ENCODE results near the gene PTPN18.
"Not testable (repeated sequence)": the region's sequence is repeated elsewhere in the genome, so short reads cannot be mapped to it uniquely, and the experiment has no call there.

The PTPN18 gene, protein sequence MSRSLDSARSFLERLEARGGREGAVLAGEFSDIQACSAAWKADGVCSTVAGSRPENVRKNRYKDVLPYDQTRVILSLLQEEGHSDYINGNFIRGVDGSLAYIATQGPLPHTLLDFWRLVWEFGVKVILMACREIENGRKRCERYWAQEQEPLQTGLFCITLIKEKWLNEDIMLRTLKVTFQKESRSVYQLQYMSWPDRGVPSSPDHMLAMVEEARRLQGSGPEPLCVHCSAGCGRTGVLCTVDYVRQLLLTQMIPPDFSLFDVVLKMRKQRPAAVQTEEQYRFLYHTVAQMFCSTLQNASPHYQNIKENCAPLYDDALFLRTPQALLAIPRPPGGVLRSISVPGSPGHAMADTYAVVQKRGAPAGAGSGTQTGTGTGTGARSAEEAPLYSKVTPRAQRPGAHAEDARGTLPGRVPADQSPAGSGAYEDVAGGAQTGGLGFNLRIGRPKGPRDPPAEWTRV

DNA sequence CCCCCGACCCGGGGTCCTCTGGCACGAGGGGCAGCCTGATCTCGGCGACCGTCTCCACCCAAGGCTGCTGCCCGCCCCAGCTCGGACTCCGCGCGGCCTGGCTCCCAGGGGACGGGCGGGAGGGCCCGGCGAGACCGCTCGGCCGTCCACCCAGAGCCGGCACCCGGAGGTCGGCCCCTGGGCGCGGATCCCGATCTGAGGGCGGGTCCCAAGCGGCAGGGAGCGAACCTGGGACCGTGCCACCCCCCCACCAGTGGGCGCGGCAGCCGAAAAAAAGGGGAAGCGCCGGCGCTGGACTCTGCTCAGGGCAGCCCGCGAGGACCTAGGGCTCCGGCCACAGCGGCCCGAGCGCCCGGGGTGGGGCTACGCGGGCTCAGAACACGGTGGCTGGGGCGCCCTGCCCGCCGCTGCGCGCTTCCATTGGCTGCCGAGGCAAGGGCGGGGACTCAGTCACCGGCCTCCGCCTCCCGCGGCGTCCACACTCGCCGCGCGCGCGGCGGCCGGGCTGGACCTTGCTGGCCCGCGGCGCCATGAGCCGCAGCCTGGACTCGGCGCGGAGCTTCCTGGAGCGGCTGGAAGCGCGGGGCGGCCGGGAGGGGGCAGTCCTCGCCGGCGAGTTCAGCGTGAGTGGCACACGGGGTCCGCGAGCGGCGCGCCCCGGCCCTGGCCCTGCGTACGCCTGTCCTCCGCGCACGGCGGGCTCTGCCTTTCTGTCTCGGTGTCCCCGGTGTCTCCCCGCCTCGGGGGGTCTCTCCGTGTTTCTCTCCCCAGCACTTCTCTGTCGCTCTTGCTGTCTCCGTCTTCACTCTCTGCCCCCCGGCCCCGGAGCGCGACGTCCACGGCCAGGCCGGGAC is at the start of gene PTPN18:
Gene PTPN18, plus strand, starts transcription at position 479 of the 854 bp plus-strand sequence. Its CDS starts 52 bp downstream, at position 531.
- H3K4me3 ChIP-seq (ENCODE audit: low read length) = peak within 1 kb of the TSS; percentile 69
- TF ChIP-seq ZNF274 (IDR thresholded peaks at IDR 0.05; ENCODE audit: low read depth, low read length) = no peak

GRCh38 chr2:130307850-130308249 is 48.0 kb upstream of the PTPN18 start:
- H3K4me3 ChIP-seq (ENCODE audit: low read length) = no peak overlapping the region
- no peak for TF ChIP-seq ZNF274 (IDR thresholded peaks at IDR 0.05; ENCODE audit: low read depth, low read length)

- no peak overlapping the region for H3K4me3 ChIP-seq (ENCODE audit: low read length)
- TF ChIP-seq ZNF274 (IDR thresholded peaks at IDR 0.05; ENCODE audit: low read depth, low read length) = no peak
These were observed 45.0 kb upstream of the PTPN18 start for GRCh38 chr2:130310881-130311280.

- TF ChIP-seq ZNF274 (IDR thresholded peaks at IDR 0.05; ENCODE audit: low read depth, low read length) = no peak
- no peak overlapping the region for H3K4me3 ChIP-seq (ENCODE audit: low read length)
These were observed 42.0 kb upstream of the PTPN18 start for GRCh38 chr2:130313812-130314334.

DNA sequence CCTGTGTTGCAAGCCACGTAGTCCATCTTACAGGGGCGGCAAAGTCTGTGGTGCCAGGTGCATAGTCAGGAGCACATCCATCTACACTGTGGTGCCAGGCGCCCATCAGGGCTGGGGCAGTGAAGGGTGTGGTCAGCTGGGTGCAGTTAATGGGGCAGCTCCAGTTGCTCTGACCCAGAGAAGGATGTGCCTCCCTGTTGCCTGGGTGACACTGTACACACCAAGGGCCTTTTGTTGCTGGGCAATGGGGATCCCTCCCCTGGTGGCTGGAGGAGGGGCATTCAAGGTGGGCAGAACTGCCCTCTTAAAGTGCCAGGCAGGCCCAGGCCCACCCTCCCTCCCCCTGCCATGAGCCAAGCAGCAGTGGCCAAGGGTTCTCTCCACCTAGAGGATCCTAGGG is 41.5 kb upstream of the PTPN18 start:
- no peak overlapping the region for H3K4me3 ChIP-seq (ENCODE audit: low read length)
- no peak for TF ChIP-seq ZNF274 (IDR thresholded peaks at IDR 0.05; ENCODE audit: low read depth, low read length)

- no peak overlapping the region for H3K4me3 ChIP-seq (ENCODE audit: low read length)
- no peak for TF ChIP-seq ZNF274 (IDR thresholded peaks at IDR 0.05; ENCODE audit: low read depth, low read length)
These were observed 39.3 kb upstream of the PTPN18 start for GRCh38 chr2:130316596-130316995.

DNA sequence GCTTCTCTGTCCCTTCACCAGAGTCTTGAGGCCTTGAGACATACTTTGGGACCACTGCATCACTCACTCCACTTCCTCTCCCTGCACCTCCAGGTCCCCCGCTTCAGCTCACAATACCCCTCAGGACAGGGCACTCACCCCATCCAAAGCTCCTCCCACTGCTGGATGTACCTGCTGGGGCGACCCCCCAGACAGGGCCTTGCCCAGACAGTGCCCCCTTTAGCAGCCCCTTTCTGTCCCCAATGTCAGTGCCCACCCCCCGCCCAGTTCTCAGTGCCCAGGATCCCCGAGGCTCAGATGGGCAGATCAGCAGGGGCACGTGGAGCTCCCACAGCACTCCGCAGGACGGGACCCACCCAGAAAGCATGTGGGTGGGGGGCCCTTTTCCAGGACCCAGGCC is 37.0 kb upstream of the PTPN18 start:
- no peak for TF ChIP-seq ZNF274 (IDR thresholded peaks at IDR 0.05; ENCODE audit: low read depth, low read length)
- H3K4me3 ChIP-seq (ENCODE audit: low read length) = no peak overlapping the region

GRCh38 chr2:130319536-130319935 is 36.3 kb upstream of the PTPN18 start:
- no peak overlapping the region for H3K4me3 ChIP-seq (ENCODE audit: low read length)
- TF ChIP-seq ZNF274 (IDR thresholded peaks at IDR 0.05; ENCODE audit: low read depth, low read length) = no peak

- H3K4me3 ChIP-seq (ENCODE audit: low read length) = no peak overlapping the region
- no peak for TF ChIP-seq ZNF274 (IDR thresholded peaks at IDR 0.05; ENCODE audit: low read depth, low read length)
These were observed 27.9 kb upstream of the PTPN18 start for GRCh38 chr2:130327703-130328527.

DNA sequence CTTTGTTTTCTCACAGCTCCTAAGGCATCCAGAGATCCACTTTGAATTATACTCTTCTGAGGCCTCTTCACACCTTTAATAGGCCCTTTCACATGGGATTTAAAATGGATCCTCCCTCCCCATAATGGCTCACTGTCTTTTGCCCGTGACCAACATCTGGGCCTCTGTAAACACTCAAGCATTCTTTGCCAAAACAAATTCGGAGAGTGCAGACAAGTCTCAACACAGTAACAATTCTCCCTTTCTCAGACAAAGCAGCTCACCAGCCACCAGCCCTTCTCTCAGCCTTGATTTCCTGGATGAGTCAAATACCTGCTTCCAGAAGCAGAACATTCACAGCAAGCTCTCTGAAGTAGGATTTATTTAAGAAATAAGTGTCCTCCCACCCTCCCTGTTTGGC is 27.1 kb upstream of the PTPN18 start:
- TF ChIP-seq ZNF274 (IDR thresholded peaks at IDR 0.05; ENCODE audit: low read depth, low read length) = no peak
- no peak overlapping the region for H3K4me3 ChIP-seq (ENCODE audit: low read length)

DNA sequence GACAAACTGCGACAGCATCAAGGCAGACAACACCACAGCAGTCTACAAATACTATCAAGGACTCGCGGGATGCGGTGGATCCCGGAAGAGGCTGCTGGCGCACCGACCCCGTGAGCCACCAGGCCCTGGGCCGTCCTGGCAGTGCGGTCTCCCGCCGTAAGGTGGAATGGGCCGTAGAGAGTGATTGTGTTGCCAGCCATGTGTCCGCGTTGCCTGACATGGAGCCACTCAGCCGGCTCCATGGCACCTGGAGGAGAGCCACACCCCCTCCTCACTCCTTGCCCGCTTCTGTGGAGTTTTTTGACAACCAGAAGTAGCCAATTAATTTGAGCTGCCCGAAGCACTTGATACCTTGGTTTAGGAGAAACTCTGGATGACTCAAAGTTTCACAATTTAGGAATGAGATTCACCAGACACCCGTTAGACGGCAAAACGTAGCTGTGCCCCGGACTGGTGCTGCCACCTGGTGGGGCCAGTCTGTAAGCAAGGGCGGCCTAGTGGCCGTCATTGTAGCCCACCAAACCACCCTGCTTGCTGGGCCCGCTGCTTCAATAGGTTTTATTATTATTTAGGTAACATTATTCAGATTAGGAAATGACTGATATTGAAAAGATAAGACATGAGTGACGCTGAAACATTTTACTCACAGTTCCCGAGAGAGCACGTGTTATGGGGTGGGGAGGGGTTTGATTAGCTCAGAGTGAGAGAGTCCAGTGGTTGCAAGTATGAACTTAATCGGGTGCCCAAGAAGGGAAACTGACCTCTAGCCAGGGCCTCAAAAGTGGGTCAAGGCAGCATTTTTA is 23.4 kb upstream of the PTPN18 start:
- TF ChIP-seq ZNF274 (IDR thresholded peaks at IDR 0.05; ENCODE audit: low read depth, low read length) = no peak
- peak overlapping the region; percentile 17; the same call in 1 of the 2 replicates for H3K4me3 ChIP-seq (ENCODE audit: low read length)

GRCh38 chr2:130333253-130333652 is 22.6 kb upstream of the PTPN18 start:
- not testable (repeated sequence) for H3K4me3 ChIP-seq (ENCODE audit: low read length)

GRCh38 chr2:130334026-130334425 is 21.8 kb upstream of the PTPN18 start:
- no peak overlapping the region for H3K4me3 ChIP-seq (ENCODE audit: low read length)
- TF ChIP-seq ZNF274 (IDR thresholded peaks at IDR 0.05; ENCODE audit: low read depth, low read length) = no peak

Data from GM08714 (cell line).